Neural cell (in vitro differentiated cells): Measurements from ENCODE around the gene SLC9C1. TPM values are rescaled to one million over a fixed set of nuclear protein-coding genes. Genes with fewer than 3 reads are reported as not detected.

ENCODE experiments used
- H2AFZ ChIP-seq: fragments of 200-600, 300-800 bp; sonication (generic), shearing (Covaris generic); 2 replicates; pipeline ENCODE4 v1.6.0; 2014; ENCODE audit warnings: low read depth, mild to moderate bottlenecking, antibody characterized with exemption, low read length, moderate library complexity
- H3F3A ChIP-seq: fragments of 200-600 bp; shearing (Covaris generic); 2 replicates; pipeline ENCODE4 v1.6.1; 2016; ENCODE audit warnings: mild to moderate bottlenecking, moderate library complexity, mixed read lengths, antibody characterized with exemption, low read length; ENCODE audit not compliant: insufficient read depth, poor library complexity, severe bottlenecking
- H3K27ac ChIP-seq: fragments of 200-600, 300-800 bp; sonication (generic), shearing (Covaris generic); 2 replicates; pipeline ENCODE4 v1.5.1; 2014; ENCODE audit warnings: mild to moderate bottlenecking, low read length, moderate library complexity
- H3K27me3 ChIP-seq: fragments of 300-800, 200-600 bp; sonication (generic), shearing (Covaris generic); 2 replicates; pipeline ENCODE4 v1.6.0; 2014; ENCODE audit warnings: mild to moderate bottlenecking, low read depth, low read length, moderate library complexity; ENCODE audit not compliant: insufficient read depth
- H3K36me3 ChIP-seq: fragments of 300-800, 200-600 bp; sonication (generic), shearing (Covaris generic); 2 replicates; pipeline ENCODE4 v1.5.1; 2014; ENCODE audit warnings: mild to moderate bottlenecking, antibody characterized with exemption, low read length, moderate library complexity; ENCODE audit not compliant: insufficient read depth
- H3K4me2 ChIP-seq: fragments of 300-800, 200-600 bp; sonication (generic), shearing (Covaris generic); 2 replicates; pipeline ENCODE4 v1.6.0; 2014; ENCODE audit warnings: mild to moderate bottlenecking, low read length
- H3K4me3 ChIP-seq: fragments of 300-800, 200-600 bp; sonication (generic), shearing (Covaris generic); 2 replicates; pipeline ENCODE4 v1.5.1; 2014; ENCODE audit warnings: mild to moderate bottlenecking, low read length, moderate library complexity
- H3K79me2 ChIP-seq: fragments of 200-600 bp; shearing (Covaris generic); replicated peaks from 2 replicates; pipeline ENCODE4 v1.6.0; 2014; ENCODE audit warnings: mild to moderate bottlenecking, low read length, moderate library complexity; ENCODE audit not compliant: insufficient read depth
- H3K9ac ChIP-seq: fragments of 300-800, 200-600 bp; sonication (generic), shearing (Covaris generic); 2 replicates; pipeline ENCODE4 v1.6.1; 2016; ENCODE audit warnings: mild to moderate bottlenecking, low read length, mixed read lengths
- H3K9me2 ChIP-seq: fragments of 200-600 bp; shearing (Covaris generic); 2 replicates; pipeline ENCODE4 v1.6.1; 2016; ENCODE audit warnings: mild to moderate bottlenecking, low read length, mixed read lengths; ENCODE audit not compliant: insufficient read depth
- H3K9me3 ChIP-seq: fragments of 200-600, 300-800 bp; sonication (generic), shearing (Covaris generic); 2 replicates; pipeline ENCODE4 v1.6.1; 2016; ENCODE audit warnings: mild to moderate bottlenecking, mixed run types, low read length, moderate library complexity, mixed read lengths
- H4K20me1 ChIP-seq: fragments of 200-600 bp; shearing (Covaris generic); 2 replicates; pipeline ENCODE4 v1.6.1; 2016; ENCODE audit warnings: mild to moderate bottlenecking, mixed run types; ENCODE audit not compliant: insufficient read depth
- CTCF ChIP-seq: fragments of 450-650 bp; IDR thresholded peaks from 2 replicates; pipeline ENCODE4 v1.5.1; 2014; ENCODE audit warnings: antibody characterized with exemption, mild to moderate bottlenecking, moderate library complexity; ENCODE audit not compliant: poor library complexity, severe bottlenecking
- EP300 ChIP-seq: fragments of 450-650 bp; conservative IDR thresholded peaks from 2 replicates; pipeline ENCODE4 v1.6.1; 2014; ENCODE audit warnings: antibody characterized with exemption, mild to moderate bottlenecking, moderate library complexity; ENCODE audit not compliant: poor library complexity, severe bottlenecking
- EZH2 ChIP-seq: fragments of 200-600, 300-800 bp; shearing (Covaris generic), sonication (generic); IDR thresholded peaks from 2 replicates; pipeline ENCODE4 v1.6.1; 2014; ENCODE audit warnings: antibody characterized with exemption, low read length, borderline replicate concordance, mild to moderate bottlenecking; ENCODE audit not compliant: insufficient read depth, poor library complexity, severe bottlenecking
- MXI1 ChIP-seq: fragments of 450-650 bp; conservative IDR thresholded peaks from 2 replicates; pipeline ENCODE4 v1.6.1; 2014; ENCODE audit warnings: antibody characterized with exemption, mild to moderate bottlenecking; ENCODE audit not compliant: poor library complexity, severe bottlenecking
- POLR2AphosphoS5 ChIP-seq: IDR thresholded peaks from 2 replicates; pipeline ENCODE4 v1.6.1; 2012
- RAD21 ChIP-seq: fragments of 450-650 bp; conservative IDR thresholded peaks from 2 replicates; pipeline ENCODE4 v1.6.1; 2014; ENCODE audit warnings: antibody characterized with exemption, mild to moderate bottlenecking, moderate library complexity
- REST ChIP-seq: IDR thresholded peaks from 2 replicates; pipeline ENCODE4 v1.6.1; 2012; ENCODE audit warnings: borderline replicate concordance
- SMC3 ChIP-seq: fragments of 450-650 bp; conservative IDR thresholded peaks from 2 replicates; pipeline ENCODE4 v1.6.1; 2014; ENCODE audit warnings: antibody characterized with exemption, mild to moderate bottlenecking, moderate library complexity; ENCODE audit not compliant: poor library complexity
- TAF1 ChIP-seq: IDR thresholded peaks from 2 replicates; pipeline ENCODE4 v1.6.1; 2012; ENCODE audit warnings: low read depth
- polyA plus RNA-seq: library from polyadenylated mRNA; depleted of rRNA; stranded (reverse); fragments of >200 nt; gene quantifications from 2 replicates; pipeline ENCODE4 v1.2.3, GENCODE V29; 2014

The SLC9C1 gene
- polyA plus RNA-seq, 1 donor from 2014 or later: not detected

GRCh38 chr3:112338727-112339056 lies 44.7 kb upstream of the SLC9C1 start:
- Histone ChIP-seq H4K20me1 (peaks cover 7% of the 10 kb centered on the region), H3F3A (peaks cover 10% of the 10 kb centered on the region), H3K27ac (no peak overlapping the region), H3K4me2 (peak overlapping the region; percentile 37), H3K36me3 (peaks cover 7% of the 10 kb centered on the region), H3K9ac (no peak overlapping the region), H3K9me3 (no peaks in the 10 kb centered on the region), H3K4me3 (peak overlapping the region; percentile 47), H3K27me3 (no peaks in the 10 kb centered on the region), H3K9me2 (no peaks in the 10 kb centered on the region), H3K79me2 (peaks cover 95% of the 10 kb centered on the region), H2AFZ (no peak overlapping the region)
- TF ChIP-seq SMC3 (no peak), CTCF (no peak), REST (no peak), RAD21 (no peak), TAF1 (no peak), EP300 (no peak), EZH2 (no peak), MXI1 (no peak), POLR2AphosphoS5 (no peak)

- H3K9me2 ChIP-seq: no peaks in the 10 kb centered on the region
- no peak overlapping the region for H3K27ac ChIP-seq
- H3K79me2 ChIP-seq: peaks cover 91% of the 10 kb centered on the region
- peaks cover 10% of the 10 kb centered on the region for H3F3A ChIP-seq
- H3K4me2 ChIP-seq: no peak overlapping the region
- peaks cover 6% of the 10 kb centered on the region for H3K36me3 ChIP-seq
- H3K27me3 ChIP-seq: no peaks in the 10 kb centered on the region
- H2AFZ ChIP-seq: no peak overlapping the region
- no peaks in the 10 kb centered on the region for H3K9me3 ChIP-seq
- H3K9ac ChIP-seq: no peak overlapping the region
- TF ChIP-seq SMC3: no peak
- TF ChIP-seq RAD21: no peak
- no peak for TF ChIP-seq EZH2
- TF ChIP-seq MXI1: no peak
- no peak for TF ChIP-seq POLR2AphosphoS5
- TF ChIP-seq REST: no peak
- TF ChIP-seq EP300: no peak
- no peak for TF ChIP-seq CTCF
- no peak for TF ChIP-seq TAF1
- H4K20me1 ChIP-seq: peaks cover 7% of the 10 kb centered on the region
- H3K4me3 ChIP-seq: peak overlapping the region; percentile 47
Observed at GRCh38 chr3:112338021-112338726, 44.2 kb upstream of the SLC9C1 start.
